CD4-positive, alpha-beta T cell treated with Interferon alpha-2 for 1 hour (primary cell): ENCODE data around the gene IL1RAPL2.
"Not testable (repeated sequence)": the region's sequence is repeated elsewhere in the genome, so short reads cannot be mapped to it uniquely, and the experiment has no call there.

Source experiments
- DNase-seq, 2 donors: peaks; one replicate each; pipeline ENCODE4 v3.0.0-alpha.2; 2020 to 2022

The IL1RAPL2 gene

DNA sequence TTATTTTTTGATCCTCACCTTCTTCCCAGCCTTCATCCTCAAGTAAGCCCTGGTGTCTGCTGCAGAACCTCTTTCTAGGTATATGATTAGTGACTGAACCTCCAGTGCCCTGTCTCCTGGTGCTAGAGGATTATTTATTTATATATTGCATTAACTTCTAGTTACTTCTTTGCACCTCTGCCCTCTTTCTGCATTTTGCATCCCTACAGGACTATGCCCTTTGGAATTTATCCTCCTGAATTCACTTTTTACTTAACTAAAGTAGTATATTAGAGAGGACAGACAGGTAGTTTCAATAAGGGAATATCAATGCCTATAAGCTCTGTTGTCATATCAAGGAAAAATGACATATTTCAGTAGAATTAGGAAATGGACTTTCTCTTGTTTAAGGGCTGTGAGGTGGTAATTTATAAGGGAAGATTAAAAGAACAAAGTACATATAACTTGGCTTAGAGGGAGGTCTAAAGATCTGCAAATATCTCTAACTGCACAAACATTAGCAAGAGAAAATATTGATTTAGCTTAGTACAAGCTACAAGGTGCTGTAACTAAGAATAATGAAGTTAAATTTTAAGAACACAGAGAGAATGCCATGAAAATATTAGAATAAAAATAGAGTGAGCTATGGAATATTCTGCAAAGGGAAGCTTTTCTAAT is 472.8 kb downstream of the IL1RAPL2 start:
- DNase-seq = no peak

DNA sequence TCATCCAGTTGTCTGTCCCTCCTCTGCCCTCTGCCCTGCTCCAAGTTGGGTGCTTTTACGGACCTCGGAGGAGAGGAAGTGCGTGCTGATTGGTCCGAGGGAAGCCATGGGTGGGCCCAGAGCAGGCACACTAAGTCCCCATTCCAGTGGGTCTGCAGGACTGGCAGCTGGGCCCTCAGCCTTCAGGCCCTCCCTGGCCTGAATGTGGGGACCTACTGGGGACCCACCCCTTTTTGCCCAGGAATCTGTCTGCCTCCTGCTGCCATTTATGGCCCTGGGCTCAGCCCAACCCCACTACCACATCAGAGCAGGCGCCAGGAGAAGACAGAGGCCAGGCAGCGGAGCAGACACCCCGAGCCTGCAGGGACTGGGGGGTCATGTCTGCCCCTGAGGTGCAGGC is 484.9 kb downstream of the IL1RAPL2 start:
- no peak for DNase-seq

DNA sequence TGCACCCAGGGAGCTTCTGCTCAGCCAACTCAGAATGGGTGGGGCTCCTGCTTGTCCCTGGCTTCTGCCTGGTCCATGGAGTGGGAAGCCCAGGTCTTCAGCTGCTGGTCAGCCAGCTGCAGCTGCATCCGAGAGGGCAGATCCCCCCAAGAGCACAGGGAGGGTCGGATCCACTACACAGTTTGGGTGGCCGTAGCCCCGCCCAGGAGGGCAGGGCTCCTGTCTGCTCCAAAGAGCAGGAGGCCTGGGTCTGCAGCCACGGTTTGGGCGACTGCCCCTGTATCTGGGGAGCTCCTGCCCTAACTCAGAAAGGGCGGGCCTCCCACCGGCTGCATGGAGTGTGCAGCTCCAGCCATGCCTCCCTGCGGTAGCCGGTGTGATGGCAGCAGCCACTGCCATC is 485.4 kb downstream of the IL1RAPL2 start:
- no peak for DNase-seq

DNA sequence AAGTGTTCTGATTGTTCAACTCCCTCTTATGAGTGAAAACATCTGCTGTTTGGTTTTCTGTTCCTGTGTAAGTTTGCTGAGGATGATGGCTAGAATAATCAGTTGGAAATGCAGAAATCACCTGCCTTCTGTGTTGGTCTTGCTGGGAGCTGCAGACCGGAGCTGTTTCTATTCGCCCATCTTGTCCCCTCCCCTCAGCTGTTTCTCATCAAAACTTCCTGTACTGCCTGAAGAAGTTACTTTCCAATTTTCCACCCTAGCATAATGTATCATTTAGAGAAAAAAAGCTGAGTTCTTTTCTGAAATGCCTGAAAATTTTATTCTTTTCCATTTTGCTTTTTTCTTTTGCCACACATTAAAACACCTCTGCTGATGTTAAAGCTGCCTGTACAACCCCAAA is 486.9 kb downstream of the IL1RAPL2 start:
- DNase-seq = no peak

DNA sequence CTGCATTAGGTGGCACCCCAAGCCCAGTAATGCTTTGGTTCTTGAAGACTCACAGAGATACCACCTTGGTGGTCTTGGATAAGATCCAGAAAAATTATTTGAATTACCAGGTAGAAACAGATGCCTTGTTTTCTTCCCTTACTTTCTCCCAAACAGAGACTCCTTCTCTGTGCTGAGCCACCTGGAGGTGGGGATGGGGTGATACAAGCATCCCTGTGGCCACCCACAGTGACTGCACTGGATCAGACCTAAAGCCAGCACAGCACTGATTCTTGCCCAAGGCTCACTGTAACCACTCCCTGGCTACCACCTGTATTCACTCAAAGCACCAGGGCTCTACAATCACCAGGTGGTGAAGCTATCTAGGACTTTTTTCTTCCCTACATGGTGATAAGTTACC is 497.7 kb downstream of the IL1RAPL2 start:
- DNase-seq = no peak

DNA sequence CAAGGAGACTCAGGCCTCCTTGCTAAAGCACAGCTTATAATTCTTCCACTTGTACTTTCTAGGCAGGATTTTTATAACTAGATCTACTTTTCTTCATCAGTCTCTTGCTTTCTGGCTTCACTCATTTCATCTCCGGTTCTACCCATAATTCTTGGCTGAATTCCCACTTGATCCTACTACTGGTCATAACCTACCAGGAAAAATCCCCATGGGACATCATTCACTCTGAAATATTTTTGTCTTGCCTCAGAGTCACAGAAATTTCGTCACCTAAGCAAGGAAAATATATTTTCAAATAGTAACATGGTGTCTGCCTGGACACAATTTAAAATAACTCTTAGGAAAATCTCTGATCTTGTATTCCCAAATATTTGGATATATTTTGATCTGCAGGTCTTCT is 532.2 kb downstream of the IL1RAPL2 start:
- no peak for DNase-seq

DNA sequence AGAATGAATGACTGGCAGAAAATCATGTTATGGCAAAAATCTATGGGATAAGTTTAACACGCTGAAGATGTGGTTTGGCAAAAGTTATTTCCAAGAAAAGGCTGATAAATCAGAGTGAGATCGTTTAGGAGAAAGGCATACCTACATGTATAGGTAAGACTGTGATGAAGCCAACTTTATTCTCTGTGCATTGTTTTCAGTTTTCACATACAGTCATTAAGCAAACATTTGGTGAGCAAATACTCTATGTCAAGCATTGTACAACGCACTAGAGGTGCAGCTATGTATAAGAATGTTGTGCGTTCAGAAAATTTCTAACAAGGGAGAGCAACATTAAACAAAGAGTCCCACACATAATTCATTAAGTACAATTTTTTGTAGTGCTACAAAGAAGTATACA is 532.8 kb downstream of the IL1RAPL2 start:
- no peak for DNase-seq

DNA sequence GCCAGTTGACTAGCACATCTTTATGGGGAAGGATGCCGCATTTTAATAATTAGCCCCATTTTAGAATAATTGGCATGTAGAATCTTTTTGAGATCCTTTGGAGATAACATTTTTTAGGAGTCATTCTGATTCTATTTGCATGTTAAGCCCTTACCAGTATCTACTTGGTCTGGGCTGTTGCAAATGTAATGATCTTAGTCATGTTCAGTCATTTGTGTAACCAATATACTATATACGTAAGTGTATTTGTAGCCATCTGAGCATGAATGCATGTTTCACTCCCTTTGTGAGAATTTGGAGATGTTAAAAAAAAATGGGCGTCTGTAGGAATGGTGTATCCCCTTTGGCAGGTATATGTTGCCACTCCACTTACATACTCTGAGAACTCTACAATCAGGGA is 535.4 kb downstream of the IL1RAPL2 start:
- DNase-seq = no peak

DNA sequence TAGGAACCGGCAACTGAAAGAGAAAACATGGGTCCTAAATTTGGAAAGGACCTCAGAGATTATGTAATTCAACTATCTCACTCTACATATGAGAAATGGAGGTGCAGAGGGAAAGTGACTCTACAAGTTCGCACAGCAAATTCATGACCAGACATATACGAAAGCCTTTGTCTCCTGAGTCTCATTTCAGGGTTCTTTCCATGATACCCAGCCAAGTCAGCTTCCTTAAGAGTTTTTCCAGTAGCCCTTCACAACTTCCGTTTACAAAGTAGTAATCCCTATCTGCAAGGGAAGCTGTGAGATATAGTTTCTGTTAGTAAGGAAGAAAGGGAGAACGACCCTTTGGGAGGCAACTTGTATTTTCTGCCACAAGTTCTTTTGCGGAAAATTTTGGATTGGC is 543.9 kb downstream of the IL1RAPL2 start:
- no peak for DNase-seq

DNA sequence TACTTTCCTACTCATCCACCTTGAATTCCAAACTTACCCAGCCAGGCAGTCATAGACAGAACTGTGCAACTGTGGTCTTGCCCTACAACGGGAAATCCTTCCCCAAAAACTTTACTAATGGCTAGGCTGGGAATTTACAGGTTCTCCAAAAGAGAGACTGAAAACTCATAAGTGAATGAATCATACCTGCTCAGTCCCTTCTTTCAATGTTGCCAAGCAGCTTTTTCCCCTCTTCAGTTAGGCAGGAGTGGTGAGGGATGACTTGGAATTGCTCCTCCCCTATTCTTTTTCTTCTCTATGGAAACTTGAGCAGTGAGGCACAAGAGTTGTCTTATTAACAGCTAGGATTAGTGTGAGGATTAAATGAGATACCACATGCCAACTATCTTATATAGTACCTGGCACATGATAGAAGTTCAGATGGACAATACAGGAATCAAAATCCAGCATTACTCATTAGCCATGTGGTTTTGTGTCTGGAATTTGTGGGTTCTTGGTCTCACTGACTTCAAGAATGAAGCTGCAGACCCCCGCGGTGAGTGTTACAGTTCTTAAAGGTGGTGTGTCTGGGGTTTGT is 548.6 kb downstream of the IL1RAPL2 start:
- no peak for DNase-seq

DNA sequence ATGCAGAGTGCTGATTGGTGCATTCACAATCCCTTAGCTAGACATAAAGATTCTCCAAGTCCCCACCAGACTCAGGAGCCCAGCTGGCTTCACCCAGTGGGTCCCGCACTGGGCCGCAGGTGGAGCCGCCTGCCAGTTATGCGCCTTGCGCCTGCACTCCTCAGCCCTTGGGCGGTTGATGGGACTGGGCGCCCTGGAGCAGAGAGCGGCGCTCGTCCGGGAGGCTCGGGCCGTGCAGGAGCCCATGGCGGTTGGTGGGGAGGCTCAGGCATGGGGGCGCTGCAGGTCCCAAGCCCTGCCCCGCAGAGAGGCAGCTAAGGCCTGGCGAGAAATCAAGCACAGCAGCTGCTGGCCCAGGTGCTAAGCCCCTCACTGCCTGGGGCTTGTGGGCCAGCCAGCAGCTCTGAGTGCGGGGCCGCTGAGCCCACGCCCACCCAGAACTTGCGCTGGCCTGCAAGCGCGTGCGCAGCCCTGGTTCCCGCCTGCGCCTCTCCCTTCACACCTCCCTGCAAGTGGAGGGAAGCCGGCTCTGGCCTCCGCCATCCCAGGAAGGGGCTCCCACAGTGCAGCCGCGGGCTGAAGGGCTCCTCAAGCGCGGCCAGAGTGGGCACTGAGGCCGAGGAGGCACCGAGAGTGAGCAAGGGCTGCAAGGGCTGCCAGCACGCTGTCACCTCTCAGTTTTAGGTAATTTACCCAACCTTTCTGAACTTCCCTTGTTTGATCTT is 549.8 kb downstream of the IL1RAPL2 start:
- not testable (repeated sequence) for DNase-seq

DNA sequence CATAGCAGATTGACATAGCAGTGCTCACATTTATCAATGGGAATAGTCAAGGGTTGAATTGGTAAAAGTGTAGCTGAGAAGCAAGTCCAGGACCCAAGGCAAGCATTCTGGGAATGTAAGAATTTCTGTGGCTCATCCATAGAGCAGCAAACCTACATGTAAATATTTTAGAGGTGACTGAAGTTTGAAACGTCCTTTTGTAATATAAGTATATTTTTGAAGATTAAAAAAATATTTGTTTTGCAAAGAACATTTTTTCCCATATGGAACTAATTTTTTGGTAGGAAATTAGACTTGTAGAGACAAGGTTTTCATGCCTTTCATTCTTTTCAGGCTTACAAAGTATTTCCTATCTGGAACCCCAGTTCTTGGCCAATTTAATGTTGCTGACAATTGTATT is 550.5 kb downstream of the IL1RAPL2 start:
- no peak for DNase-seq

DNA sequence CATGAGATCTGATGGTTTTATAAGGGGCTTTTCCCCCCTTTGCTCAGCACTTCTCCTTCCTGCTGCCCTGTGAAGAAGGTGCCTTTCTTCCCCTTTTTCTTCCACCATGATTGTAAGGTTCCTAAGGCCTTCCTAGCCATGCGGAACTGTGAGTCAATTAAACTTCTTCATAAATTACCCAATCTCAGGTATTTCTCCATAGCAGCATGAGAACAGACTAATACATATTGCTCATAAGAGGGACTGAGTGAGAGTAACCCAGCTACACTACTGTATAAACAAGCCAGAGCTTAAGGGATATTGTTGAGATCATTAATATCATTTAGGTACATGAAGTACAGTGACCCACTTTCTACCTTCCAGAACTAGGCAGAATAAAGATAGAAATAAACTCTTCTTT is 551.6 kb downstream of the IL1RAPL2 start:
- no peak for DNase-seq

DNA sequence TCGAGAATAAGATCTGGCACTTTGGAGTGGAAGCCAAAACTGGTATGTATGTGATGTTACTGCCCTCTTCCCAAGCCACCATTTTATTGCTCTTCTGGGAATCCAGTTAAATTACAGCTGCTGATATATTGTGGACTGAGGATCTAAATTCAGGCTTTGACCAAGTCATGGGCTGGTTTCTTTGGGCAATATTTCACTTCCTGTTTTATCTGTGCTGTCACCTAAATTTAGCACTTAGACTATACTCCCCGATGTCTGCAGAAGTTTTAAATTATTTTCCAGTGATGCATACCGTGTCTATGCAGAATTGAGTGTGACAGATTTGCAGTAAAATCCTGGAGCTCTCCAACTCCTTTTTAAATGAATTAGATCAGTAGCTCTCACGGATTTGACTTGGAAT is 554.5 kb downstream of the IL1RAPL2 start:
- no peak for DNase-seq

DNA sequence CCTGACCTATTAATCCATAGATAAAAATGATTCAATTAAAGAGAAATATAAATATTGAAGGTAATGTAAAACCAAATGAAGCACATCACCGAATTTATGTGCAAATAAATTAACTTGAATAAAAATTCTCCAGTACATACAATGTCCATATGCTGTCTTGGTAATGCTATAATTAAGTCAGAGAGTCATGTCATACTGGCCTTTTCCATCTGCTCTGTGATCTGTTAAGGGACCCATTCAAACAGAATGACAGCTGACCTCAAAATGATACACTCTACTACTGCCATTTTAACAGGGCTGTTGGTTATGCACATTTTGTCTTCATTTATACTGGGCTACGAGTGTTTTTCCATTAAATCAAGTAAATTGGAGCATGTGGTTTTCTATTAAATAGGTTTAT is 555.2 kb downstream of the IL1RAPL2 start:
- DNase-seq = no peak

DNA sequence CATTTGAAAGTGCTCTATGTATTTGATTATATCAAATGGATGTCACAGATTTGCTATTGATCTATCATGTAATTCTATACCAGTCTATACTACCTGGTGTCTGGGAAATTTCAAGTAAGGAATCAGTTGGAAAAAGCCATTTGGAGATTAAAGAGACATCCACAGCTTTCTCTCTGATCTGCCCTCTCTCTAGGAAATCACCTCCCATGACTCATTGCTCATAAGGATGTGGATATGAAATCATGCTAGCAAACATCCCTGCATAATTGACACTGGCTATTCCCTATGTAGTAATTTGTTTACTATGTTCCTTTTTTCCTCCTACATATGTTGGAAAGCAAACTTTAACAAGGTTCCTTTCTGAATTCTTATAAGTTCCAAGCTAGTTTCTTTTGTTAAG is 560.2 kb downstream of the IL1RAPL2 start:
- DNase-seq = no peak

DNA sequence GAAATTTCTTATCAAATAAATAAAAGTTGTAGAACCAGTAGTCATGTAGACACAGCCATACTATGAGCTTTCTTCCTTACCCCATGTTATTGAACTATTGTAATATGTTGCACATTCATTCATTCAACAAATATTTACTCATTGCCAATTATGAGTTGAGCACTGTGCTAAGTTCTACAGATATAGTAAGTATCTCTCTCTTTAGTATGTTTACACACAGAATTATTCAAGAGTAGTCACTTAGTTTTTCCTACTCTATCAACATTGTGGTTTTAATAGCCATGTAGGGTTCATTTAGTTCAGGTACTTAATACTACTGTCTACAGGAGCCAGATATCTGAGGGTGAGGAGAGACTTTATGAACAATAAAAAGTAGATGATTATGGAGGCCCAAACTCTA is 568.3 kb downstream of the IL1RAPL2 start:
- no peak for DNase-seq

DNA sequence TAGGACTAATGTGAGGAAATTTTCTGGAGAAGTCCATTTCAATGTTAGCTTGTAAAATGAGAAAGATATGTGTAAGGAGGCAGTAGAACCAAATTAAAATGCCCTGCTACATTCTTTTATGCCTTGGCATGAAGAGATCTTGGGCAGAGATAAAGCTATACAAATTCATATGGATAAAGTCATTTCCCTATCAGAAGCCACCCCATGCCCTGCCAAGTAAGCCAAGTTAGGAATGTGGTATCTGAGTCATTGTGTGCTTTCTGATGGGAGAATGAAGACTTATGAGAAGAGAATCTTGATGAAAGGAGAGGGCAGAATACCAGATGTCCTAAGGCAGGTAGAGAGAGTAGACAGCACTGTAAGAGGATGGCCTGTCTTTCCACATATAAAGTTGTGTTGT is 570.8 kb downstream of the IL1RAPL2 start:
- no peak for DNase-seq

DNA sequence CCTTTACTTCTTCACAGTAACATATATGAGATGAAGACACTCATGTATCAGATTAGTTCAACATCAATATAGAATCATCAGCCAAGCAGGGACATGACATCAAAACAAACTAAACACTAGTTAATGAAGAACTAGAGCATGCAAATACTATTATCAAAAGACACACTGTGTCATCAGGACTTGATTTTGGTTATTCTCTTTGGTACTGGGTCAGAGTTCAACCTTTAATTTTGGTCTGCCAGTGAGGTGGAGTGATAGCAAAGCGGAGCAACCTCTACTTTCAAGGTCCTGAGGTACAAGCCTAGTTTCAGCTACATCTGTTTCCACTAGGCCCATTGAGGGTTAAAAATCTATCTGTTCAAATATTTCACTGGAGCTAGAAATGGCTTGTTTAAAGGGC is 584.0 kb downstream of the IL1RAPL2 start:
- DNase-seq = no peak

DNA sequence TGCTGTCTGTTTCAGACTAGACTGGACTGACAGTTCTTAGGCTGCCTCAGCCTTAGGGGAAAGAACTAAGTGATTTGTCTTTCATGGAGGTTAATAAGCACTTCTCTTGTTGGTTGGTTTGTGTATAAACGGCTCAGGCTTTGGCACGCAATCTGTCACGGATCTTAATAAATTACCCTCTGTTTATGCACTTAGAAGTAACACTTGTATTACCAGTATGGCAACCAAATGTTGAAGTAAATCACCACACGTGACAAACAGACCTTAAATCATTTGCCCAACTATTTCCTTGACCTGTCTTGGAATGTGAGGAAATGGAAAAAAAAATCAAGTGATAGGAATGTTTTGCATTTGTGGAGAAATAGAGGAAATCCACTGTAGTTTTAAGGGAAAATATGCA is 584.6 kb downstream of the IL1RAPL2 start:
- no peak for DNase-seq

DNA sequence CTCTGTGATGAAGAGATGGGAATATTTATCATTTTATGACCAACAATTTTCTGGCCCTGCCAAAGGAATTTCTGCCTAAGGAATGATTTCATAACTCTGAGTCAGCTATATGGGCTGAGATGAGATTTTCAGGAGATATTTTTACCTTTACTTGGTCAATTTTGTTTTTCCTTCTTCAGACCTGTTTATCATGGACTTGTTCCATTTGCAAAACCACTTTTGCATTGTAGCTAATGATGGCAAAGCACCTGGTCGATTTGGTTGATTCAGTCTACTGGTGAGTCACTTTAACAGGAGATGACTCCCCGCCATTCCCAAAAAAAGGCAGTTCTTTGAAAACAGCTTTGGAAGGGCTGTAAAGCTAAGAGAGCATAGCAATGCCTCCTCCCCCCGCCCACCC is 601.2 kb downstream of the IL1RAPL2 start:
- DNase-seq = no peak

DNA sequence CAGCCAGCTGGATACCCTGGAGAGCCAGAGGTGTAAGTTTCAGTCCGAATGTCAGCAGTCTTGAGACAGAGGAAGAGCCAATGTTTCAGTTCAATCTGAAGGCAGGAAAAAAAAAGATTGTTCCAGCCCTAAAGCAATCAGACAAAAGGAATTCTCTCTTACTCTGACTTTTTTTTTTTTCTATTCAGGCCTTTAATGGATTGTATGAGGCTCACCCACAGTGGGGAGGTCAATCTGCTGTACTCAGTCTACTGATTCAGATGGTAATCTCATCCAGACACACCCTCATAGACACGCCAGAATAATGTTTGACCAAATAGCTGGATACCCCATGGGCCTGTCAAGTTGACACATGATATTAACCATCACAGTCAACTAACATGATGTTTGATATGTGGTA is 602.6 kb downstream of the IL1RAPL2 start:
- no peak for DNase-seq

DNA sequence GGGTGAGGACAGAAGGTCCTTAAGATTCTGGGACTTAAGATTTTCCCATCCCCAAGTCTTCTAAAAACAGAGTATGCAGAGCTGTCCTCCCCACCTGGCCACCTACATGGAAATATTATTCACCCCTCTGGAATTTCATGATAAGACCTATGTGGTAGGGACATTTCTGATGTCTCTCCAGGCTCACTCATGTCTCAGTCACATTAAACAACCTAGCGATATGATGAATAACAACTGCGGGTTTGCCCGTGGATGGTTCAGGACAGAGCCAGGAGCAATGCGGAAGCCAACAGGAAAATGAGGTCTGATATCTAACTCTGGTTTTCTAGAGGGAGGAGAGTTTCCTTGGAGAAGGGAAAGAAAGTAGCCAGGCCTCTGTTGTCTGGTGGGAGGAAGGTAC is 607.1 kb downstream of the IL1RAPL2 start:
- no peak for DNase-seq

DNA sequence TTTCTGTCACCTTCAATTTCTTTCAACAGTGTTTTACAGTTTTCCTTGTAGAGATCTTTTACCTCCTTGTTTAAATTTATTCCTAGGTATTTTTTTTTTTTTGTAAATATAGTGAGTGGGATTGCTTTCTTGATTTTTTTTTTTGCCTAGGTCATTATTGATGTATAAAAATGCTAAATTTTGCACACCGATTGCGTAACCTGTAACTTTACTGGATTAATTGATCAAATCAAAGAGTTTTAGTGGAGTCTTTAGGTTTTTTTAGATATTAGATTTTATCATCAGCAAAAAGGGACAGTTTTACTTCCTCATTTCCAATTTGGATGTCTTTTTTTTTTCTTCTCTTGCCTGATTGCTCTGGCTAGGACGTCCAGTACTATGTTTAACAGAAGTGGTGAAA is 613.6 kb downstream of the IL1RAPL2 start:
- no peak for DNase-seq

DNA sequence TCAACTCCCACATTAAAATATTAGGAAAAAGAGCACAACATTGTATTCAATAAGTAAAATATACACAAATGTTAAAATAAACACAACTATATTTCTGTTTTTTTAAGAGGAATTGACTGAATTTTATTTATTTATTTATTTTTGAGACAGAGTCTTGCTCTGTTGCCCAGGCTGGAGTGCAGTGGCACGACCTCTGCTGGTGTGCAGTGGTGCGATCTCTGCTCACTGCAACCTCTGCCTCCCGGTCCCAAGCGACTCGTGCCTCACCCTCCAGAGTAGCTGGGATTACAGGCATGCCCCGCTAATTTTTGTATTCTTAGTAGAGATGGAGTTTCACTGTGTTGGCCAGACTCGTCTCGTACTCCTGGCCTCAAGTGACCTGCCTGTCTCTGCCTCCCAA is 623.1 kb downstream of the IL1RAPL2 start:
- DNase-seq = no peak
